Measurements from ENCODE around the gene OLA1.

The OLA1 gene

GRCh38 chr2:174135981-174136380, 112.4 kb downstream of the OLA1 start:
- no peak overlapping the region for H3K27ac ChIP-seq
- no peak for TF ChIP-seq CTCF (conservative IDR thresholded peaks at IDR 0.05; ENCODE audit: low read depth)
- ChIA-PET POLR2A (ENCODE audit: low non-redundant PET) (no interaction called here), CTCF (interaction anchor here (0.6 kb wide), 1 partner anchor 201 kb away, joined by 3 read pairs; no protein-coding TSS in a partner anchor)
- DNase-seq (ENCODE audit: low spot score) = no peak

GRCh38 chr2:174125090-174125489, 123.2 kb downstream of the OLA1 start:
- TF ChIP-seq CTCF (conservative IDR thresholded peaks at IDR 0.05; ENCODE audit: low read depth) = no peak
- CTCF ChIA-PET = no interaction called here
- DNase-seq (ENCODE audit: low spot score) = no peak
- POLR2A ChIA-PET (ENCODE audit: low non-redundant PET) = no interaction called here
- H3K27ac ChIP-seq = no peak overlapping the region

- ChIA-PET CTCF (no interaction called here), POLR2A (ENCODE audit: low non-redundant PET) (no interaction called here)
- no peak for TF ChIP-seq CTCF (conservative IDR thresholded peaks at IDR 0.05; ENCODE audit: low read depth)
- no peak for DNase-seq (ENCODE audit: low spot score)
- H3K27ac ChIP-seq = no peak overlapping the region
Measured at GRCh38 chr2:174124181-174124580, 124.2 kb downstream of the OLA1 start.

- CTCF ChIA-PET = no interaction called here
- DNase-seq (ENCODE audit: low spot score) = no peak
- TF ChIP-seq CTCF (conservative IDR thresholded peaks at IDR 0.05; ENCODE audit: low read depth) = no peak
- H3K27ac ChIP-seq = no peak overlapping the region
- POLR2A ChIA-PET (ENCODE audit: low non-redundant PET) = no interaction called here
Measured at GRCh38 chr2:174122185-174122584, 126.1 kb downstream of the OLA1 start.

GRCh38 chr2:174121612-174122011, 126.7 kb downstream of the OLA1 start:
- no peak overlapping the region for H3K27ac ChIP-seq
- TF ChIP-seq CTCF (conservative IDR thresholded peaks at IDR 0.05; ENCODE audit: low read depth) = no peak
- ChIA-PET CTCF (no interaction called here), POLR2A (ENCODE audit: low non-redundant PET) (no interaction called here)
- DNase-seq (ENCODE audit: low spot score) = peak; percentile 19

GRCh38 chr2:174121175-174121574, 127.2 kb downstream of the OLA1 start:
- CTCF ChIA-PET = interaction anchor here (0.6 to 0.9 kb wide), 2 partner anchors 11 to 564 kb away, joined by 3 read pairs; no protein-coding TSS in a partner anchor

More at GRCh38 chr2:174121175-174121574, 127.2 kb downstream of the OLA1 start:
- DNase-seq (ENCODE audit: low spot score) = no peak
- POLR2A ChIA-PET (ENCODE audit: low non-redundant PET) = no interaction called here
- H3K27ac ChIP-seq = no peak overlapping the region
- no peak for TF ChIP-seq CTCF (conservative IDR thresholded peaks at IDR 0.05; ENCODE audit: low read depth)

Measured in RWPE1 (cell line).